IPS-NIHi7 (cell line): Measurements from ENCODE around the gene FOXE1.

ENCODE experiments used
- DNase-seq: peaks from one replicate; pipeline ENCODE4 v3.0.0; 2012; ENCODE audit warnings: mixed read lengths; ENCODE audit errors: extremely low spot score

The FOXE1 gene

GRCh38 chr9:97853056-97853843 lies at the start of gene FOXE1:
Gene FOXE1 (plus strand): TSS chr9:97853226. CDS start chr9:97853915, 689 bp downstream.
- DNase-seq = no peak

GRCh38 chr9:97804059-97804365 lies 49.0 kb upstream of the FOXE1 start:
- DNase-seq = no peak

- DNase-seq = no peak
Measured at GRCh38 chr9:97806721-97807120, 46.3 kb upstream of the FOXE1 start.

- no peak for DNase-seq
Measured at GRCh38 chr9:97807681-97808080, 45.3 kb upstream of the FOXE1 start.

GRCh38 chr9:97808415-97808814 lies 44.6 kb upstream of the FOXE1 start:
- DNase-seq = no peak

- no peak for DNase-seq
Measured at GRCh38 chr9:97808972-97809371, 44.1 kb upstream of the FOXE1 start.

GRCh38 chr9:97809666-97810344 lies 43.2 kb upstream of the FOXE1 start:
- peak; percentile 54 for DNase-seq

- DNase-seq = no peak
Measured at GRCh38 chr9:97811533-97812246, 41.3 kb upstream of the FOXE1 start.

- no peak for DNase-seq
Measured at GRCh38 chr9:97812247-97812543, 40.8 kb upstream of the FOXE1 start.

- no peak for DNase-seq
Measured at GRCh38 chr9:97813072-97813471, 40.0 kb upstream of the FOXE1 start.

- DNase-seq = no peak
Measured at GRCh38 chr9:97819735-97820134, 33.3 kb upstream of the FOXE1 start.

GRCh38 chr9:97820373-97820772 lies 32.7 kb upstream of the FOXE1 start:
- DNase-seq = no peak

- no peak for DNase-seq
Measured at GRCh38 chr9:97830884-97831829, 21.9 kb upstream of the FOXE1 start.

- no peak for DNase-seq
Measured at GRCh38 chr9:97831843-97832636, 21.0 kb upstream of the FOXE1 start.

- DNase-seq = no peak
Measured at GRCh38 chr9:97840521-97840920, 12.5 kb upstream of the FOXE1 start.

- no peak for DNase-seq
Measured at GRCh38 chr9:97842960-97843359, 10.1 kb upstream of the FOXE1 start.

- DNase-seq = no peak
Measured at GRCh38 chr9:97845130-97845529, 7.9 kb upstream of the FOXE1 start.

GRCh38 chr9:97845763-97846162 lies 7.3 kb upstream of the FOXE1 start:
- DNase-seq = no peak

- DNase-seq = no peak
Measured at GRCh38 chr9:97846347-97846746, 6.7 kb upstream of the FOXE1 start.

GRCh38 chr9:97847474-97848214 lies 5.4 kb upstream of the FOXE1 start:
- DNase-seq = no peak

- DNase-seq = peak; percentile 62
Measured at GRCh38 chr9:97848215-97848479, 4.9 kb upstream of the FOXE1 start.
